ENCODE measurements around the gene P2RY13.

P2RY13 gene

GRCh38 chr3:151303751-151304150, 25.6 kb downstream of the P2RY13 start:
- no peak overlapping the region for H2AFZ ChIP-seq (ENCODE audit: low read depth, low read length)
- no peaks in the 10 kb centered on the region for H3K36me3 ChIP-seq (ENCODE audit: insufficient read depth, low read length)
- no peak overlapping the region for H3K4me3 ChIP-seq (ENCODE audit: low read length)
- no peaks in the 10 kb centered on the region for H3K4me1 ChIP-seq (ENCODE audit: insufficient read depth, low read length)
- no peaks in the 10 kb centered on the region for H3K27me3 ChIP-seq (ENCODE audit: insufficient read depth, low read length)
- no peaks in the 10 kb centered on the region for H3K9me3 ChIP-seq (ENCODE audit: low read length)

GRCh38 chr3:151301787-151302186, 27.6 kb downstream of the P2RY13 start:
- no peaks in the 10 kb centered on the region for H3K9me3 ChIP-seq (ENCODE audit: low read length)
- H3K4me1 ChIP-seq (ENCODE audit: insufficient read depth, low read length), result no peaks in the 10 kb centered on the region
- no peak overlapping the region for H3K4me3 ChIP-seq (ENCODE audit: low read length)
- H3K27me3 ChIP-seq (ENCODE audit: insufficient read depth, low read length), result no peaks in the 10 kb centered on the region
- no peak overlapping the region for H2AFZ ChIP-seq (ENCODE audit: low read depth, low read length)
- no peaks in the 10 kb centered on the region for H3K36me3 ChIP-seq (ENCODE audit: insufficient read depth, low read length)

GRCh38 chr3:151300539-151300938, 28.8 kb downstream of the P2RY13 start:
- Histone ChIP-seq H3K27me3 (ENCODE audit: insufficient read depth, low read length) (no peaks in the 10 kb centered on the region), H2AFZ (ENCODE audit: low read depth, low read length) (no peak overlapping the region), H3K4me1 (ENCODE audit: insufficient read depth, low read length) (no peaks in the 10 kb centered on the region), H3K36me3 (ENCODE audit: insufficient read depth, low read length) (no peaks in the 10 kb centered on the region), H3K9me3 (ENCODE audit: low read length) (no peaks in the 10 kb centered on the region), H3K4me3 (ENCODE audit: low read length) (no peak overlapping the region)

GRCh38 chr3:151299006-151299405, 30.3 kb downstream of the P2RY13 start:
- Histone ChIP-seq H3K27me3 (ENCODE audit: insufficient read depth, low read length) (no peaks in the 10 kb centered on the region), H2AFZ (ENCODE audit: low read depth, low read length) (no peak overlapping the region), H3K9me3 (ENCODE audit: low read length) (no peaks in the 10 kb centered on the region), H3K4me3 (ENCODE audit: low read length) (no peak overlapping the region), H3K36me3 (ENCODE audit: insufficient read depth, low read length) (no peaks in the 10 kb centered on the region), H3K4me1 (ENCODE audit: insufficient read depth, low read length) (no peaks in the 10 kb centered on the region)

GRCh38 chr3:151297429-151297828, 31.9 kb downstream of the P2RY13 start:
- no peaks in the 10 kb centered on the region for H3K36me3 ChIP-seq (ENCODE audit: insufficient read depth, low read length)
- no peaks in the 10 kb centered on the region for H3K27me3 ChIP-seq (ENCODE audit: insufficient read depth, low read length)
- no peaks in the 10 kb centered on the region for H3K4me1 ChIP-seq (ENCODE audit: insufficient read depth, low read length)
- no peak overlapping the region for H2AFZ ChIP-seq (ENCODE audit: low read depth, low read length)
- no peak overlapping the region for H3K4me3 ChIP-seq (ENCODE audit: low read length)
- H3K9me3 ChIP-seq (ENCODE audit: low read length), result no peaks in the 10 kb centered on the region

GRCh38 chr3:151296226-151296625, 33.1 kb downstream of the P2RY13 start:
- H3K4me1 ChIP-seq (ENCODE audit: insufficient read depth, low read length), result no peaks in the 10 kb centered on the region
- no peaks in the 10 kb centered on the region for H3K9me3 ChIP-seq (ENCODE audit: low read length)
- no peaks in the 10 kb centered on the region for H3K36me3 ChIP-seq (ENCODE audit: insufficient read depth, low read length)
- no peak overlapping the region for H2AFZ ChIP-seq (ENCODE audit: low read depth, low read length)
- H3K4me3 ChIP-seq (ENCODE audit: low read length), result no peak overlapping the region
- no peaks in the 10 kb centered on the region for H3K27me3 ChIP-seq (ENCODE audit: insufficient read depth, low read length)

GRCh38 chr3:151293127-151293526, 36.2 kb downstream of the P2RY13 start:
- Histone ChIP-seq H3K9me3 (ENCODE audit: low read length) (no peaks in the 10 kb centered on the region), H3K36me3 (ENCODE audit: insufficient read depth, low read length) (no peaks in the 10 kb centered on the region), H2AFZ (ENCODE audit: low read depth, low read length) (no peak overlapping the region), H3K27me3 (ENCODE audit: insufficient read depth, low read length) (no peaks in the 10 kb centered on the region), H3K4me3 (ENCODE audit: low read length) (no peak overlapping the region), H3K4me1 (ENCODE audit: insufficient read depth, low read length) (no peaks in the 10 kb centered on the region)

GRCh38 chr3:151290673-151291072, 38.7 kb downstream of the P2RY13 start:
- H3K36me3 ChIP-seq (ENCODE audit: insufficient read depth, low read length), result no peaks in the 10 kb centered on the region
- no peaks in the 10 kb centered on the region for H3K4me1 ChIP-seq (ENCODE audit: insufficient read depth, low read length)
- no peaks in the 10 kb centered on the region for H3K9me3 ChIP-seq (ENCODE audit: low read length)
- no peaks in the 10 kb centered on the region for H3K27me3 ChIP-seq (ENCODE audit: insufficient read depth, low read length)
- H2AFZ ChIP-seq (ENCODE audit: low read depth, low read length), result no peak overlapping the region
- H3K4me3 ChIP-seq (ENCODE audit: low read length), result no peak overlapping the region

- Histone ChIP-seq H3K9me3 (ENCODE audit: low read length) (no peaks in the 10 kb centered on the region), H3K4me1 (ENCODE audit: insufficient read depth, low read length) (no peaks in the 10 kb centered on the region), H3K27me3 (ENCODE audit: insufficient read depth, low read length) (no peaks in the 10 kb centered on the region), H3K36me3 (ENCODE audit: insufficient read depth, low read length) (no peaks in the 10 kb centered on the region), H2AFZ (ENCODE audit: low read depth, low read length) (no peak overlapping the region), H3K4me3 (ENCODE audit: low read length) (no peak overlapping the region)
Observed at GRCh38 chr3:151289445-151289844, 39.9 kb downstream of the P2RY13 start.

- no peak overlapping the region for H3K4me3 ChIP-seq (ENCODE audit: low read length)
- H3K36me3 ChIP-seq (ENCODE audit: insufficient read depth, low read length), result no peaks in the 10 kb centered on the region
- H3K9me3 ChIP-seq (ENCODE audit: low read length), result no peaks in the 10 kb centered on the region
- no peaks in the 10 kb centered on the region for H3K4me1 ChIP-seq (ENCODE audit: insufficient read depth, low read length)
- no peak overlapping the region for H2AFZ ChIP-seq (ENCODE audit: low read depth, low read length)
- H3K27me3 ChIP-seq (ENCODE audit: insufficient read depth, low read length), result no peaks in the 10 kb centered on the region
Observed at GRCh38 chr3:151285940-151286339, 43.4 kb downstream of the P2RY13 start.

- Histone ChIP-seq H3K4me1 (ENCODE audit: insufficient read depth, low read length) (no peaks in the 10 kb centered on the region), H3K36me3 (ENCODE audit: insufficient read depth, low read length) (no peaks in the 10 kb centered on the region), H3K27me3 (ENCODE audit: insufficient read depth, low read length) (no peaks in the 10 kb centered on the region), H3K9me3 (ENCODE audit: low read length) (no peaks in the 10 kb centered on the region), H3K4me3 (ENCODE audit: low read length) (no peak overlapping the region), H2AFZ (ENCODE audit: low read depth, low read length) (no peak overlapping the region)
Observed at GRCh38 chr3:151283907-151284461, 45.4 kb downstream of the P2RY13 start.

- Histone ChIP-seq H3K4me3 (ENCODE audit: low read length) (no peak overlapping the region), H2AFZ (ENCODE audit: low read depth, low read length) (no peak overlapping the region), H3K36me3 (ENCODE audit: insufficient read depth, low read length) (no peaks in the 10 kb centered on the region), H3K9me3 (ENCODE audit: low read length) (no peaks in the 10 kb centered on the region), H3K27me3 (ENCODE audit: insufficient read depth, low read length) (no peaks in the 10 kb centered on the region), H3K4me1 (ENCODE audit: insufficient read depth, low read length) (no peaks in the 10 kb centered on the region)
Observed at GRCh38 chr3:151283387-151283786, 46.0 kb downstream of the P2RY13 start.

GRCh38 chr3:151282921-151283320, 46.4 kb downstream of the P2RY13 start:
- Histone ChIP-seq H2AFZ (ENCODE audit: low read depth, low read length) (no peak overlapping the region), H3K36me3 (ENCODE audit: insufficient read depth, low read length) (no peaks in the 10 kb centered on the region), H3K4me1 (ENCODE audit: insufficient read depth, low read length) (no peaks in the 10 kb centered on the region), H3K9me3 (ENCODE audit: low read length) (no peaks in the 10 kb centered on the region), H3K4me3 (ENCODE audit: low read length) (no peak overlapping the region), H3K27me3 (ENCODE audit: insufficient read depth, low read length) (no peaks in the 10 kb centered on the region)

- no peaks in the 10 kb centered on the region for H3K4me1 ChIP-seq (ENCODE audit: insufficient read depth, low read length)
- H3K4me3 ChIP-seq (ENCODE audit: low read length), result no peak overlapping the region
- H3K27me3 ChIP-seq (ENCODE audit: insufficient read depth, low read length), result no peaks in the 10 kb centered on the region
- H2AFZ ChIP-seq (ENCODE audit: low read depth, low read length), result no peak overlapping the region
- H3K36me3 ChIP-seq (ENCODE audit: insufficient read depth, low read length), result no peaks in the 10 kb centered on the region
- no peaks in the 10 kb centered on the region for H3K9me3 ChIP-seq (ENCODE audit: low read length)
Observed at GRCh38 chr3:151281671-151282324, 47.6 kb downstream of the P2RY13 start.

Data from neuron (in vitro differentiated cells).